Measurements from ENCODE around the gene ECE2. TPM values are rescaled to one million over a fixed set of nuclear protein-coding genes. Genes with fewer than 3 reads are reported as not detected.

ECE2 gene
- total RNA-seq (not detected), polyA plus RNA-seq (not detected)
- long read RNA-seq, donor 1 = 0 reads
- long read RNA-seq, donor 2 = 0 reads

DNA sequence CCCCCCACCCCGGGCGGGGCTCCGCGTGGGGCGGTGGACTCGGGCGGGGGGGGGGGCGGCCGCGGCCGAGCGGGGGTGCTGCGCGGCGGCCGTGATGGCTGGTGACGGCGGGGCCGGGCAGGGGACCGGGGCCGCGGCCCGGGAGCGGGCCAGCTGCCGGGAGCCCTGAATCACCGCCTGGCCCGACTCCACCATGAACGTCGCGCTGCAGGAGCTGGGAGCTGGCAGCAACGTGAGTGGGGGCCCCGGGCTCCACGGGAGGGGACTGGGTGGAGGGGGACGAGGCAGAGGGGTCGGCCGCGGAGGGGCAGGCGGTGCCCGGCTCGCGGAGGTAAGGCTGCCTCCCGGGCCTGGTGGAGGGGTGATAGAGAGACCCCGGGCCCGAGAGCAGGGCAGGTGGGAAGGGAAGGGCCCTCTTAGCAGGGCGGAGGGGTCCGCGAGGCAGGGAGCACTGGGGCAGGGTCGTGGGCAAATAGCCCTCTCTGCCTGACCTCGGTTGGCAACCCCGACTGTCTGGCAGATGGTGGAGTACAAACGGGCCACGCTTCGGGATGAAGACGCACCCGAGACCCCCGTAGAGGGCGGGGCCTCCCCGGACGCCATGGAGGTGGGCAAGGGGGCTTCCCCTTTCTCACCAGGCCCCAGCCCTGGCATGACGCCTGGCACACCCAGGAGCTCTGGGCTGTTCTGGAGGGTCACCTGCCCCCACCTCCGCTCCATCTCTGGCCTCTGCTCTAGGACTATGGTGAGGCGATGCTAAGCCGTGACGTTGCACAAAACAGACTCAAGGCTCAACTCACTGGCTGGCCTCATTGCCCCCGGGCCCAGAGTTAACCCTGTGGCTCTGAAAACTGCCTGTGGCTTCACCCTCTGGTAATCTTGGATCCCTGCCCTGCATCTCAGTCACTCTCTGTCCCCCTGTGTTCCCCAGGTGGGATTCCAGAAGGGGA, at the start of gene ECE2:
TSS of gene ECE2 (plus strand) at position 62 of the 950 bp plus-strand sequence. CDS start at position 194, 132 bp downstream.
- Histone ChIP-seq H3K27me3 (ENCODE audit: control insufficient read depth in 1 of 2, insufficient read depth in 2 of 2, low read length in 1 of 2) (no peaks in the 10 kb centered on the region), H3K4me3 (ENCODE audit: low read length in 2 of 2) (no peak within 1 kb of the TSS), H3K27ac (ENCODE audit: low read depth in 1 of 2, low read length in 2 of 2) (no peak within 1 kb of the TSS), H3K9me3 (ENCODE audit: control insufficient read depth, low read length) (no peaks in the 10 kb centered on the region), H3K36me3 (ENCODE audit: control insufficient read depth in 1 of 2, insufficient read depth in 2 of 2, low read length in 1 of 2) (no peaks in the 10 kb centered on the region), H3K4me1 (ENCODE audit: control insufficient read depth in 1 of 2, insufficient read depth in 2 of 2, low read length in 2 of 2) (no peaks in the 10 kb centered on the region)
- 13 to 15% methylated on average over 45 to 65 of the region's 65 CpGs for WGBS, 2 donors
- ATAC-seq (ENCODE audit: low FRiP score) (no peak), DNase-seq (no peak)
- intact Hi-C loops (cut with DNase I) = no loop called here

DNA sequence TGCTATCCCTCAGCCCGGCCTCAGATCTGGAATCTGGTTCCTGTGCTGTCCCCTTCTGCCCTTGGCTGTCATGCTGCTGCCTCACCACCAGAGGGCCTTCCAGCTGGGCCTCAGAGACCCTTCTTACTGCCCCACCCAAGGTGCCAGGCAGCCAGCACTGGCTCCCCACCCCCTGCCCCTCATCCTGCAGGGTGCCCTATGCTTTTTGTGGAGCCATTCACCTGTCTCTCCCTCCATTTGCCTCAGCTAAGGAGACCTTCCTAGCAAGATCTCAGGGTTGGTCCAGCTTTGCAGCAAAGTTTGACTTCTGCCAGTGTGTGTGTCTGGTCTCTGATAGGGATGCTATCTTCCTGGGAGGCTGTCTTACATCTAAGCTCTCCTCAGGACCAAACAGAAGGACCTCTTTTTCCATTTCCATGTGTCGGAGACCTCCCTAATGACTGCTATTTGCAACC, 48.3 kb upstream of the ECE2 start:
- no peak for ATAC-seq (ENCODE audit: low FRiP score)
- H3K27ac ChIP-seq (ENCODE audit: low read depth in 1 of 2, low read length in 2 of 2) = no peak overlapping the region
- no peak for DNase-seq
- no peaks in the 10 kb centered on the region for H3K27me3 ChIP-seq (ENCODE audit: control insufficient read depth in 1 of 2, insufficient read depth in 2 of 2, low read length in 1 of 2)
- intact Hi-C loops (cut with DNase I) = loop anchor here in 1 of 2 donors (2.0 kb wide), 1 partner anchor 21 kb away; the partner anchor contains the start of genes ALG3 and EEF1AKMT4
- H3K36me3 ChIP-seq (ENCODE audit: control insufficient read depth in 1 of 2, insufficient read depth in 2 of 2, low read length in 1 of 2) = no peaks in the 10 kb centered on the region
- WGBS, 2 donors = 68 to 69% methylated on average over 2 of the region's 2 CpGs
- H3K4me1 ChIP-seq (ENCODE audit: control insufficient read depth in 1 of 2, insufficient read depth in 2 of 2, low read length in 2 of 2) = no peaks in the 10 kb centered on the region
- H3K9me3 ChIP-seq (ENCODE audit: control insufficient read depth, low read length) = no peaks in the 10 kb centered on the region
- no peak overlapping the region for H3K4me3 ChIP-seq (ENCODE audit: low read length in 2 of 2)

DNA sequence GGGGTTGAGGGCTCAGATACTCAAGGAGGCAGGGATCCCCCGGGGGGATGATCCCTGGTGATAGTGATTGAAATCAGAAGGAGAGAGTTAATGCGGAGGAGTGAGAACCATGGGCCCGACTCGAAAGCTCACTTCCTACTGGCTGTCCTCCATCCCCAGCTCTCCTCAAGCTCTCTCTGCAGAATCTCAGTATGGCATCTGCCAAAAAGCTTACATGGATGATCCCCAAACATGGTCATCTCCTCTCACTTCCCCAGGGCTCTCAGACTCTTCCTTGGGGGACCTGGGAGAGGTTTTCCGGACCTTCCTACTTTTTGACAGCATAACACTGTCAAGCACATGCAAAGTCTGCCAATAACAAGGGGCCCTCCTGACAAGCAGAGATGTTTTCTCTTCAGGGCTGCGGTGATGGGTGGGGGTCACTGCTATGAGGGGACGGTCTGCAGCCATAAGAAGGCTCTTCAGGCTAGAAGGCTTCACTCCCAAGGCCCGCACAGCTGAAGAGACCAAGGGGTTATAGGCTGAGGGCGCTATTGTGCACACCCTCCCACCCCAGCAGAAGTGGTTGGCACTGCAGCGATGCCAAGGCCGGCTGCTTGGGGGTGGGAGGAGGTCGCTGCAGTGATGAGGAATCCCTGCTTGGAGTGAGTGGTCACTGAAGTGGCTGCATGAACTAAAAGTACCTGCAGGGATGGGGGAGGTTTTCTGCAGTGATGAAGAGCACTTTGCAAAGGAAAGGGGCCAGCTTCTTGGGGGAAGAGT, 47.3 kb upstream of the ECE2 start:
- WGBS, 2 donors = 33 to 36% methylated on average over 12 of the region's 12 CpGs
- Histone ChIP-seq H3K27me3 (ENCODE audit: control insufficient read depth in 1 of 2, insufficient read depth in 2 of 2, low read length in 1 of 2) (no peaks in the 10 kb centered on the region), H3K4me3 (ENCODE audit: low read length in 2 of 2) (no peak overlapping the region), H3K36me3 (ENCODE audit: control insufficient read depth in 1 of 2, insufficient read depth in 2 of 2, low read length in 1 of 2) (no peaks in the 10 kb centered on the region), H3K9me3 (ENCODE audit: control insufficient read depth, low read length) (no peaks in the 10 kb centered on the region), H3K27ac (ENCODE audit: low read depth in 1 of 2, low read length in 2 of 2) (no peak overlapping the region), H3K4me1 (ENCODE audit: control insufficient read depth in 1 of 2, insufficient read depth in 2 of 2, low read length in 2 of 2) (no peaks in the 10 kb centered on the region)
- intact Hi-C loops (cut with DNase I) = no loop called here
- no peak for ATAC-seq (ENCODE audit: low FRiP score)
- DNase-seq = no peak

DNA sequence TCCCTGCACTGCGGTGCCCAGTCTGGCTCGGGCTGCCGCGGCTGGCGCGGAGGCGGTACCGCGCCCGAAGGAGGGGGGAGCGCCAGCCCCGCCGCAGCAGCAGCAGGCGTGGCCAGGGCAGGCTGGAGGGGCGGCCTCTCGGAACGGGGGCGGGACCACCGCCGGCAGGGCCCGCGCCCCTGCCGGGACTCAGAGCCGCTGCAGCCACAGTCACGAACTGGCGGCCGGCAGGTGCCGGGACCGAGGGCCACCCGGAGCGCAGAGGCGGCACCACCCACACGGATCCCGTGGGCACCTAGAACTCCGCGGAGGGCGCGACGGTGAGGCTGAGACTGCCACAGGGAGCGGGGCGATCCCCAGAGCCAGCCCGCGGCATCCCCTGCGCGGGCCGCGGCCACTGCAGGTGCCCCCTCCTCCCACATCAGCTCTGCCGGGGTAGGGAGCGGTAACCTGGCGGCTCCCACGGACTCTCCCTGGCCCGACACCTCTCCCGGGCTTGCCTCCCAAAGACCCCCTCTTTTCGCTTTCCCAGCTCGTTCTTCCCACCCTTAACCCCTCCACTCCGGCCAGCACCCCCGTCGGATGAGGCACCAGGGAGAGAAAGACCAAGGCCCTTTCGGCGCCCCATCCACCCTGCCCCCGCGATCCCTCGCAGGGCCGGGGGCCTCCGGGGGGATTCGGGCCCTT, 46.3 kb upstream of the ECE2 start, which contains the start of gene VWA5B2:
TSS of gene VWA5B2 (plus strand) at position 192 of the 687 bp plus-strand sequence. CDS start 944 bp downstream, outside the sequence.
- no peaks in the 10 kb centered on the region for H3K27me3 ChIP-seq (ENCODE audit: control insufficient read depth in 1 of 2, insufficient read depth in 2 of 2, low read length in 1 of 2)
- no peaks in the 10 kb centered on the region for H3K4me1 ChIP-seq (ENCODE audit: control insufficient read depth in 1 of 2, insufficient read depth in 2 of 2, low read length in 2 of 2)
- H3K9me3 ChIP-seq (ENCODE audit: control insufficient read depth, low read length) = no peaks in the 10 kb centered on the region
- peak; percentile 82 for ATAC-seq (ENCODE audit: low FRiP score)
- intact Hi-C loops (cut with DNase I) = no loop called here
- peak; percentile 62 to 88 for DNase-seq
- H3K36me3 ChIP-seq (ENCODE audit: control insufficient read depth in 1 of 2, insufficient read depth in 2 of 2, low read length in 1 of 2) = no peaks in the 10 kb centered on the region
- H3K4me3 ChIP-seq (ENCODE audit: low read length in 2 of 2) = peak within 1 kb of the TSS; percentile 5 to 60
- 1% methylated on average over 24 to 66 of the region's 66 CpGs for WGBS, 2 donors
- no peak within 1 kb of the TSS for H3K27ac ChIP-seq (ENCODE audit: low read depth in 1 of 2, low read length in 2 of 2)

DNA sequence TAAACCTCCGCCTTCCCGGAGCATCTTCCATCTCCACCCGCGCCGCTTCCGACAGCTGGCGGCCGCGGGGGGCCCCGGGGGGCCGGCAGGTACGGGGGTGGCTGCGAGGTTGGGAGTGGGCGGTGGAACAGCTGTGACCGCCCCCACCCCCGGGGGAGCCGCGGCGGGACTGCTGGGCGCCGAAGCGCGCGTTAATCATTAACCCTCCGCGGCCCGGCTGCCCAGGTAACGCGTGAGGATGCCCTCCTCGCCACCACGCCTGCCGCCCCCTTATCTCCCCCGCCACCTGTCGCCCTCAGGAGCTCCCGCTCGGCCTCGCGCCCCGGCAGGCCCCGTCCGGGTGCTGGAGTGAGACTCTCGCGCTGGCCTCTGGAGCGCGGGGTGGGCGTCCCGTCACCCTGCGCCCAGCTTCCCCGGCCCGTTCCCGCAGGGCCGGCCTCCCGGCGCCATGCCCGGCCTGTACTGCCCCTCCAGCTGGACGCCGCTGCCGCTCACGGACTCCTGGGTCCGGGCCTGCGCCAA, 45.7 kb upstream of the ECE2 start:
- Histone ChIP-seq H3K4me1 (ENCODE audit: control insufficient read depth in 1 of 2, insufficient read depth in 2 of 2, low read length in 2 of 2) (no peaks in the 10 kb centered on the region), H3K9me3 (ENCODE audit: control insufficient read depth, low read length) (no peaks in the 10 kb centered on the region), H3K27me3 (ENCODE audit: control insufficient read depth in 1 of 2, insufficient read depth in 2 of 2, low read length in 1 of 2) (no peaks in the 10 kb centered on the region), H3K4me3 (ENCODE audit: low read length in 2 of 2) (peak overlapping the region in 1 of 2 donors; percentile 60), H3K27ac (ENCODE audit: low read depth in 1 of 2, low read length in 2 of 2) (no peak overlapping the region), H3K36me3 (ENCODE audit: control insufficient read depth in 1 of 2, insufficient read depth in 2 of 2, low read length in 1 of 2) (no peaks in the 10 kb centered on the region)
- DNase-seq = no peak
- intact Hi-C loops (cut with DNase I) = no loop called here
- no peak for ATAC-seq (ENCODE audit: low FRiP score)
- WGBS, 2 donors = 0 to 1% methylated on average over 20 to 61 of the region's 61 CpGs

DNA sequence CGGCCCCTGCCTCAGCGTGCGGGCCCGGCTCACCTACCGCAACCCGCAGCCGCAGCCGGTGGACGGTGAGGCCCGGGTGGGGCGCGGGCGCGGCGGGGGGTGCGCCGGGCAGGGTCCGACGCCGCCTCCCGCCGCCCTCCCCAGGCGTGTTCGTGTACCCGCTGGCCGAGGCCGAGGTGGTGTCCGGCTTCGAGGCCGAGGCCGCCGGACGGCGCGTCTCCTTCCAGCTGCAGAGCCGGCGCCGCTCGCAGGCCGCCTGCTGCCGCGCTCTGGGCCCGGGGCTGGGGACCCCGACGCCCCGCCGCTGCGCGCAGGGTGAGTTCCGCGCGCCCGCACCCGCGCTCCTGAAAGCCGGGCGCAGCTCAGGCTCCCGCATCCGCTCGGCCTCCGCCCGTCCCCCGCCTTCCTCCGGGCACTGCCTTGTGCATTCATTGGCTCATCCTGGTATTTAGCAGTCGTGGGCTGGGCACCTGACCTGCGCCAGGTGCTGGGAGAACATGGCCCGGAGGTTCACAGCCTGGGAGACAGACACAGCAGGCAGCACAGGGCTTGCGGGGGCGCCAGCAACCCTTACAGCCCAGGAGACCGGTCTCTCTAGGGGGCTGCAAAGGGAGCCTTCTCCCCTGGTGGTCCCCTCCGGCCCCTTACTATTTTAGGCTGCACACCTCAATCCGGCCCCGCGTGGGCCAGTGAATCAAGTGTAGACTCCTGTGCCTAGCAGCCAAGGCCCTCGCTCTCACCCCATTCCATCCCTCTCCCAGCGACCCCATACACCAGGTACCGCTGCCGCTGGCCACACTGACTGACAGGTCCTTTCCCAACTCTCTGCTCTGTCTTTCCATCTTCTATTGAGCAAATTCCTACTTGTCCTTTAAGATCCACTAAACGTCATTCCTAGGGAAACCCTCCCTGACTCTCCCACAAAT, 45.0 kb upstream of the ECE2 start:
- ATAC-seq (ENCODE audit: low FRiP score) (no peak), DNase-seq (no peak)
- Histone ChIP-seq H3K27ac (ENCODE audit: low read depth in 1 of 2, low read length in 2 of 2) (no peak overlapping the region), H3K4me3 (ENCODE audit: low read length in 2 of 2) (peak overlapping the region in 1 of 2 donors; percentile 60), H3K4me1 (ENCODE audit: control insufficient read depth in 1 of 2, insufficient read depth in 2 of 2, low read length in 2 of 2) (no peaks in the 10 kb centered on the region), H3K36me3 (ENCODE audit: control insufficient read depth in 1 of 2, insufficient read depth in 2 of 2, low read length in 1 of 2) (no peaks in the 10 kb centered on the region), H3K27me3 (ENCODE audit: control insufficient read depth in 1 of 2, insufficient read depth in 2 of 2, low read length in 1 of 2) (no peaks in the 10 kb centered on the region), H3K9me3 (ENCODE audit: control insufficient read depth, low read length) (no peaks in the 10 kb centered on the region)
- 5 to 11% methylated on average over 30 to 79 of the region's 79 CpGs for WGBS, 2 donors
- intact Hi-C loops (cut with DNase I) = no loop called here

DNA sequence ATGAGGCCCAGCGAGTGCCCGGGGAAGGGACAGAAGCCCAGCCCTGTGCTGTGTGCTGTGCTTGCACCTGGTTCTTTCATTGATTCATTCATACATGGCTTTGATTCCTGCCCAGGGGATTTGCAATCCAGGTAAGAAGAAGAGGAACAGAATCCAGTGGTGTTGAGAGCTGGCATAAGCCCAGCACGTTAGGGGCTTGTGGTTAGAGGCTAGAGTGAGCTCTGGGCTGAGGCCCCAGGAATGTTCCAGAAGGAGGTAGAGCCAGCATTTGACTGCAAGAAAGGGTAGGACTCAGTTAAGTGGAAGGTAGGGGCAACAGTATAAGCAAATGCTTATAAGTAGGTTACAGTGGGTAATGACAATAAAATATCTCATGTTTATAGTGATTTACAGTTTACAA, 44.2 kb upstream of the ECE2 start:
- Histone ChIP-seq H3K4me1 (ENCODE audit: control insufficient read depth in 1 of 2, insufficient read depth in 2 of 2, low read length in 2 of 2) (no peaks in the 10 kb centered on the region), H3K27me3 (ENCODE audit: control insufficient read depth in 1 of 2, insufficient read depth in 2 of 2, low read length in 1 of 2) (no peaks in the 10 kb centered on the region), H3K4me3 (ENCODE audit: low read length in 2 of 2) (no peak overlapping the region), H3K9me3 (ENCODE audit: control insufficient read depth, low read length) (no peaks in the 10 kb centered on the region), H3K27ac (ENCODE audit: low read depth in 1 of 2, low read length in 2 of 2) (no peak overlapping the region), H3K36me3 (ENCODE audit: control insufficient read depth in 1 of 2, insufficient read depth in 2 of 2, low read length in 1 of 2) (no peaks in the 10 kb centered on the region)
- 54 to 68% methylated on average over 3 of the region's 3 CpGs for WGBS, 2 donors
- ATAC-seq (ENCODE audit: low FRiP score) (no peak), DNase-seq (no peak)
- intact Hi-C loops (cut with DNase I) = no loop called here

Measured in aorta (tissue), 5 donors.